ENCODE data around the gene TACC2.

- TF ChIP-seq TAF1 (IDR thresholded peaks at IDR 0.05; ENCODE audit: borderline replicate concordance, insufficient read depth, low read length) (no peak), POLR2AphosphoS5 (IDR thresholded peaks at IDR 0.05; ENCODE audit: low read depth, low read length) (no peak)
Measured at GRCh38 chr10:122135251-122136025, 146.5 kb downstream of the TACC2 start.

Measured in PFSK-1 (cell line).